Uterus (tissue), 2 donors: Measurements from ENCODE around the gene TGFB1I1.

Experiments used
- CTCF ChIP-seq, 4 experiments: fragments of 200-600 bp in 2 of 4; fragments of 450-650 bp in 2 of 4; sonication (generic) in 2 of 4; IDR thresholded peaks; one replicate each; pipeline ENCODE4 v1.5.1; 2016 to 2019; ENCODE audit warnings: antibody characterized with exemption in 4 of 4, mild to moderate bottlenecking in 2 of 4, moderate library complexity in 1 of 4
- POLR2A ChIP-seq, 2 donors: fragments of 450-650 bp; IDR thresholded peaks; one replicate each; pipeline ENCODE4 v1.6.1; 2016; ENCODE audit warnings: antibody characterized with exemption in 2 of 2, mild to moderate bottlenecking in 1 of 2, moderate library complexity in 1 of 2

DNA sequence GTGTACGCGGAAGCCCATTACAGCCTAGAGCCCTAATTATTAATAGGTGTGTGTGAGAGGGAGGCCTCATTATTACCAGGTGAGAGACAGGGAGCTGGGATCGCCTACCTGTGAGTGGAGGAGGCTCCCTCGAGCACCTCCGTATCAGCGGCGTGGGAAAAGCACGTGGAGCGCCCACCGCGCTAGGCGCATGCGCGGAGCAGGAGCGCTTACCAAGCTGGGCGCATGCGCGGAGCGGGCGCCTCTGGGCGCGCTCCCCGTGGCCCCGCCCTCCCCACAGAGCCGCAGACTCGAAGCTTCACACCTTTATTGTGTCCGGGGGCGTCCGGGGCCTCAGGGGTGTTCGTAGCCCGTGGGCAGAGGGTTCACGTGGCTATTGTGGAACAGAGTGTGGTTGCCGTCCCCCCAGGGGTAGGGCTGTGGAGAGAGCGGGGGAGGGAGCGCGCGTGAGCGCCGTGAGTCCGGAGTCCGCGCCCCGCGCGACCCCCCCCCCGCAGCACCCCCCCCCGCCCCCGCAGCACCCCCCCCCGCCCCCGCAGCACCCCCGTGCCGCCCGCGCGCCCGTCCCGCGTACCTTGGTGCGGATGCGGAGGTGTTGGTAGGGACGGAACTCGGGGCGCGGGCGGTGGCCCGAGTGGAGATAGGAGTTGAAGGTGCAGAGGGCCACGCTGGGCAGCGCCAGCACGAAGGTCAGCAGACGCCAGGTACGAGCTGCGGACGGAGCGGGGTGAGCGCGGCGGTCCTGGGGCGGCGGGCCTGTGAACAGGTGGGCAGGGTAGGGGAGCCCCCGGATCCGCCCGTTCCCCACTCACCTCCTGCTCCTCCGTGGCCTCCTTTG is 44.3 kb upstream of the TGFB1I1 start:
- TF ChIP-seq CTCF (IDR thresholded peaks at IDR 0.05): no peak
- TF ChIP-seq POLR2A (IDR thresholded peaks at IDR 0.05): no peak
